DMS114 treated with DMSO at 0.1 percent for 48 hours (cell line): ENCODE data around the gene POGZ.

Experiments
- DNase-seq: peaks from one replicate; lab custom pipeline; 2025; ENCODE audit not compliant: unreplicated experiment; lab: John Stamatoyannopoulos, UW

Gene POGZ

GRCh38 chr1:151377150-151377884 is 82.0 kb downstream of the POGZ start:
- no peak for DNase-seq

GRCh38 chr1:151373196-151373595 is 86.1 kb downstream of the POGZ start:
- DNase-seq = no peak

DNA sequence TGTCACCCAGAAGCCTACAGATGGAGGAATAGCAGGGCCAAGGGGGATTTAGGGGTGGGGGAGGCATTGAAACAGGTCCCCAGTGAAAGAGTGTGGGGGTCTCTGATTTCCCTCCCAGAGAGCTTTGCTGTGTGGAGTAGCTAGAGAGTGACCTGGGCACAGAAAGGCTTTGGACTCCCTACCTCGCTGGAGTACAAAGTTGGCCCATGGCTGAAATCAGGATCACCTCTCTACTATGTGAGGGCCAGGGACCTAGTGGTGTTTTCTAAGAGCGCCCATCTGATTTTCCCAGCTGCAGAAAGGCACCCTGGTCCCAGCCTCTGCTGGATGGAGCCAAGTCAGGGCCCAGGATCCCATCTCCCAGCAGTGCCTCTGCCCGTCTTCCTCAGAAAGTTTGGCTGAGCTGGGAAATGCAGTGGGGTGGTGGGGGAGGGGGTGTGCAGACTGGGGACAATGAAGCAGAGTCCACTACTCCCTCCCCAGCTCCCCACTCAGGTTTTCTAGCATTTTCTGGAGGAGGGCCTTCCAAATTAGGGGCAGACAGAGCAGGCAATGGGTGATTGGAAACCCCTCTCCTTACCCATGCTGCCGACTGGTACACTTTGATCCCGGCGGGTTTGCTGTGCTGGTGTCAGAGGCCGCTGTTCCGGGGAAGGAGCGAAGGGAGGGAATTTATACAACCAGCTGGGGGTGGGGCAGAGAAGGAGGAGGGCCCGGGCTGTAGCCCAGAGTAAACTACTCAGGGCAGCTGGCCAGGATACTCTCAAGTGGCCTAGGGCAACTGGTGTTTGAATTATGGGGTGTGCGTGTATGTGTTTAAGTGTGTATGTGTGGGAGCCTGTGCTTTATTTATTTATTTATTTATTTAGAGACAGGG is 87.0 kb downstream of the POGZ start, which contains the start of gene SELENBP1:
TSS of gene SELENBP1 (minus strand) at position 648 of the 877 bp plus-strand sequence. CDS start at position 584, 64 bp downstream.
- no peak for DNase-seq

DNA sequence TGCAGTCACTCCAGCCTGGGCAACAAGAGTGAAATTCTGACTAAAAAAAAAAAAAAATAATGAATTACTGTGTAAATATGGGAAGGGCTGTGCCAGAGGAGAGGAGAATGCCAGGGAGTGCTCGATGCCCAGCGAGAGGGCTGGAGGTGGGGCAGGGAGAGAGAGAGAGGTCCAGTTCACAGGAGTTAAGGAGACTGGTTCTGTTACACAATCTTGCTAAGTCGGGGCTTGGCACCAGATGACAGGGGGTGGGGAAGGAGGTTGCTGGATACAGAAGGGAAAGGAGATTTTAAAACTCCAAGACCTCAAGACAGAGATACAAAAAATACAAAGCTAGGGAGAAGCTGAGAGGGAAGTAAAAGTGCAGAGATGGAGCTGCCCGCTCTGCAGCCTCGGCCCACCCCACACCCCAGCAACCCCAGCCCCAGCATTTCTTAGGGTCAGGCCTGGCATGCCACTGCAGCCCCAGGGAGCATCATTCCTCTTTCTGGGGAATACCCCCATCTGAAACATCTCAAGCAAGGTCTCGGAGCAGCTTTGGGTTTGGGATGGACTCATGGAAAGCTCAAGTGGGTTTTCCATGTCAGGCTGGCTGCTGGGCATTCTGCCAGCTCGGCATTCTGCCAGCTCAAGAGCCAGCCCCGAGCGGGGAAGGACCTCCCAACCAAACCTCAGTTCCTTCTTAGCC is 87.8 kb downstream of the POGZ start:
- DNase-seq = no peak

GRCh38 chr1:151370211-151370911 is 88.9 kb downstream of the POGZ start:
- no peak for DNase-seq

GRCh38 chr1:151369621-151370048 is 89.7 kb downstream of the POGZ start:
- DNase-seq = no peak

DNA sequence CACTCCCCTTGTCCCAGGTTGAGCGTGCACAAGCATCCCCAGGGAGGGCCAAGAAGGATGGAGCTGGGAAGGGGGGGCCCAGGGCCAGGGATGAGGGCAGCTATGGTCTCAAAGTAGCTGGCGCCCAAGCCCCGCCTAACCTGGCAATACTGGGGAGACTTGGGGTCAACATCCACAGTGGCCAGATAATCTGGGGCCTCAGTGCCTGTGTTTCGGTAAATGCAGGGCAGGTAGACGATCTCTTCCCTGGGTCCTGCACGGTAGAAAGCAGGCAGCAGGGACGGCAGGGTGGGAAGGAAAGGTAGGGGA is 90.0 kb downstream of the POGZ start:
- DNase-seq = no peak

DNA sequence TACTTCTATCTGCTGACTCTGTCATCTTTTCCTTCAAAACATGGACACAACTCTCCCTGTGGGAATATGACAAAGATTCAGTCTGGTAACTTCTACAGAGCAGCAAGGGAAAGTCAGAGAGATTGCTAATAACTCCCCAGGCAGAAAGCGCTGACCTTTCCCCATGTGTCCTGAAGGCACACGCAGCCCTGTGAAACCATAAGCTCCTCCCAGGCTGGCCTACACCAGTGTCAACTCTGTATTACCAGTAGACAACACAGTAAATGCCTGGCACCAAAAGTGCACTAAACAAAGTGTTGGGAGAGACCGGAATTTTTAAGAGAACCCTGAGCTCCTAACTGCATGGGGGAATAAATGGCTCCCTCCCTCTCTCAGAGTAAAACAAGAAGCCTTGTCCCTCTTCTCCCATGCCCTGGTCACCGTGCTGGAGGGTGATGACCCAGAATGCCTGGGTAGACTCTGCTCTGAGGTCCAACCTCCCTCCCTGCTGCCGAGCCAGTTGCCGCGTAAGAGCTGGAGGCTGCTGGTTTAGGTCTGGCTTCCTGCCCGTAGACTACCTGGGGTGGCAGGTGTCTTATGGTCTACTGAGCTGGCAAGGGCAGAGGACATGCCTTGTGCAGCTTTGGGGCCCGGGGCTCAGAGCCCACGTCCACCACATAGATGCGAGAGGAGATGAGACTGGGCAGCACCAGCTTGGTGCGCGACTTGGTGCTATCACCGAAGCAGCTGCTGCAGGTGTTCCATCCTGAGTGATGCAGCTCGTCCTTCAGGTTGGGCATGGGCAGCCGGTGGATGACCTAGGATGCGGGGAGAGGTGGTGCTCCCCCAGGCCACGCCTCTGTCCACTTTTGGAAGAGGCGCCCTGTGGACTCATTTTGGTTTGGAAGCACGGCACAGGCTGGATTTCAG is 90.6 kb downstream of the POGZ start:
- no peak for DNase-seq

DNA sequence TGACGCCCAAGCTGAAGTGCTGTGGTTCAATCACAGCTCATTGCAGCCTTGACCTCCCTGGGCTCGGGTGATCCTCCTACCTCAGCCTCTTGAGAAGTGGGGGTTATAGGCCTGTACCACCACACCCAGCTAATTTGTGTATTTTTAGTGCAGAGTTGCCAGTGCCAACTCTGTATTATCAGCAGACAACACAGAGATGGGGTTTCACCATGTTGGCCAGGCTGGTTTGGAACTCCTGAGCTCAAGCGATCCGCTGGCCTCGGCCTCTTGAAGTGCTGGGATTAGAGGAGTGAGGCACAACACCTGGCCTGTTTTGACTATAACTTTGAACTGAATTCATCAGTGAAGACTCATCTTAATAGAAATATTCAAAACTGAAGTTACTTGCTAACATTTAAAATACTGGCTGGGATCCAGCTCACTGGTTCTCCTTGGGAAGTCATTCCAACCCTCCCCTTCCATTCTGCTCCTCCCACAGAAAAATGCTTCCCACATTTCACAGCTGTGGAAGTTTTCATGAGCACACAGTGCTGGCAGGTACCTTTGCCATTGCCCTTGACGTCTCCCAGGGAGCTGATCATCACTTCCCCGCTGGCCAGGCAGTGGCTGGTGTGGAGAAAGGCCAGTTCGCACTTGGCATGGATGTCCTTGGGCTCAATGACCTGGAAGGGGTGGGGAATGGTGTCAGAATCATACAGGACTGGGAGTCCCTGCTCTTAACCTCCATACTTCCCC is 91.5 kb downstream of the POGZ start:
- no peak for DNase-seq

DNA sequence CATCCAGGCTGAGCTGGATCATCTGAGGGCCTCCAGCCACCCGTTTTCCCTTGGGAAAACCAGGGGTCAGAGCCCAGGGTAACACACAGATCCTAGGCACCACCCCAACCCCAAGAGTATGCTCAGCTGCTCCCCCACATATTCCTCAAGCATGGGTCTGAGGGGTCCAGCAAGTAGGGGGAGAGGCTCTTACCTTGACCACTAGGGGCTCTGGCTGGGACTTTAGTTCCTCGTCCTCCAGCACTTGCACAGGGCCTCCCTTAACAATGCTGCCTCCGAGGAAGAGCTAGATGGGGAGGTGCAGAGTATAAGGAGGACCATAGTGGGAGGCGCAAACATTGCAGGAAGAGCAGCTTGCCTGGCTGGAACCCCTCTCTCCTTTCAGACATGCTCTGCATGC is 94.3 kb downstream of the POGZ start:
- DNase-seq = no peak

DNA sequence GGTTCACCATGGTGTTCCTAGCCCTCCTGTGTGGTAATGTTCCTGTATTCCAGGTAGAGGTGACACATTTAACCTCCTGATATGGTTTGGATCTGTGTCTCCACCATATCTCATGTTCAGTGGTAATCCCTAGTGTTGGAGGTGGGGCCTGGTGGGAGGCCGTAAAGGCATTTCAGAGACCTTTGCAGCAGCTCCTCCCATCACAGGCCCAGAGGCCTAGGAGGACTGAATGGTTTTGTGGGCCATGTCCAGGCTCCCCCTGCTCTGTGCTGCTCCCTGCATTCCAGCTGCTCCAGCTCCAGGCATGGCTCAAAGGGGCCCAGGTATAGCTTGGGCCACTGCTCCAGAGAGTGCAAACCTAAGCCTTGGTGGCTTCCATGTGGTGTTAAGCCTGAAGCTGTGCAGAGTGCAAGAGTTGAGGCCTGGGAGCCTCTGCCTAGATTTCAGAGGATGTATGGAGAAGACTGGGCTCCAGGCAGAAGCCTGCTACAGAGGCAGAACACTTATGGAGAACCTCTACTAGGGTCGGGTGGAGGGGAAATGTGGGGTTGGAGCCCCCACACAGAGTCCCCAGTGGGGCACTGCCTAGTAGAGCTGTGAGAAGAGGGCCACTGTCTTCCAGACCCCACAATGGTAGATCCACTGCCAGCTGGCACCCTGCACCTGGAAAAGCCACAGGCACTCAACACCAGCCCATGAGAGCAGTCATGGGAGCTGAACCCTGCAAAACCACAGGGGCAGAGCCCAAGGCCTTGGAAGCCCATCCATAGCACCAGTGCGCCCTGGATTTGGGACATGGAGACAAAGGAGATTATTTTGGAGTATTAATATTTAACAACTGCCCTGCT is 96.8 kb downstream of the POGZ start:
- DNase-seq = no peak

- no peak for DNase-seq
These were observed 97.4 kb downstream of the POGZ start for GRCh38 chr1:151361883-151362282.

DNA sequence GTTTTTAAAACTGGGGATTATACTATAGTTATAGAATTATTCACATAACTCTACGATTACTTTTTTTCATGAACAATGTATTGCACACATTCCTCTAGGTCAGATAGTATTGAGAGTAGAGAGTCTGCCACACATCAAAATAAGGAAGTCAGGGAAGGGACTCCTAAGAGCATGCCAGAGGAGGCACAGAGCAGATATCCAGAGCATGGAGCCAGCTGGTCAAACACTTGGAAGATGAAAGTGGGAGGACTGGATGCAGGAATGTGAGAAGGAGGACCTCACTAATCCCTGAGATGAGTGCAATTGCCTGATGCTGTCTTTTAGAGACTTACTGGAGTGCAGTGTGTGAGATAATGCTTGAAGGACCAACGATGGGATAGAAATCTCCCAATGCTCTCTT is 102.6 kb downstream of the POGZ start:
- DNase-seq = no peak
